PC-9 (cell line): Measurements from ENCODE around the gene C9orf153. TPM values are rescaled to one million over a fixed set of nuclear protein-coding genes. Genes with fewer than 3 reads are reported as not detected.

Experiments used
- BruUV-seq: library from RNA; stranded (reverse); fragments of 400-500 nt; replicated peaks from 2 replicates; lab custom pipeline; 2021; lab: Mats Ljungman, UMichigan
- CTCF ChIA-PET: fragments of 300-600 bp; sonication (Branson Sonifier 250); formaldehyde crosslinking; loops from one replicate; lab custom pipeline; 2022; ENCODE audit warnings: antibody characterized with exemption; lab: Charles Lee
- POLR2A ChIA-PET: fragments of 300-600 bp; sonication (Branson Sonifier 250); formaldehyde crosslinking; loops from one replicate; lab custom pipeline; 2022; ENCODE audit warnings: antibody characterized with exemption; ENCODE audit not compliant: unreplicated experiment; lab: Charles Lee
- DNase-seq, 2 experiments: peaks; one replicate each; pipeline versions ENCODE4 v3.0.0 to v3.0.0-alpha.2; 2015 to 2022; ENCODE audit warnings: mixed read lengths in 1 of 2
- H2AFZ ChIP-seq: fragments of 200-600 bp; sonication (generic); 2 replicates; pipeline ENCODE4 v1.8.1; 2017; ENCODE audit warnings: antibody characterized with exemption
- H3F3A ChIP-seq: fragments of 200-600 bp; sonication (generic); 2 replicates; pipeline ENCODE4 v1.8.1; 2017; ENCODE audit warnings: antibody characterized with exemption, mild to moderate bottlenecking, low read depth; ENCODE audit not compliant: insufficient read depth
- H3K27ac ChIP-seq: fragments of 200-600 bp; sonication (generic); 2 replicates; pipeline ENCODE4 v1.6.1; 2016; ENCODE audit warnings: mixed run types
- H3K27me3 ChIP-seq: fragments of 200-600 bp; sonication (generic); 2 replicates; pipeline ENCODE4 v1.6.1; 2016; ENCODE audit warnings: low read depth, mixed run types; ENCODE audit not compliant: insufficient read depth
- H3K36me3 ChIP-seq: fragments of 200-600 bp; sonication (generic); 2 replicates; pipeline ENCODE4 v1.6.1; 2016; ENCODE audit warnings: low read depth, mixed run types
- H3K4me1 ChIP-seq: fragments of 200-600 bp; sonication (generic); replicated peaks from 2 replicates; pipeline ENCODE4 v1.6.1; 2016; ENCODE audit warnings: mixed run types; ENCODE audit not compliant: insufficient read depth
- H3K4me2 ChIP-seq: fragments of 200-600 bp; sonication (generic); 2 replicates; pipeline ENCODE4 v1.6.1; 2017; ENCODE audit warnings: mixed run types
- H3K4me3 ChIP-seq: fragments of 200-600 bp; sonication (generic); 2 replicates; pipeline ENCODE4 v1.6.1; 2016; ENCODE audit warnings: mixed run types
- H3K79me2 ChIP-seq: fragments of 200-600 bp; sonication (generic); 2 replicates; pipeline ENCODE4 v1.6.1; 2017; ENCODE audit warnings: low read depth, mixed run types
- H3K9me2 ChIP-seq: fragments of 200-600 bp; sonication (generic); 2 replicates; pipeline ENCODE4 v1.8.1; 2017; ENCODE audit warnings: mild to moderate bottlenecking; ENCODE audit not compliant: insufficient read depth
- H3K9me3 ChIP-seq: fragments of 200-600 bp; sonication (generic); 2 replicates; pipeline ENCODE4 v1.8.1; 2016; ENCODE audit warnings: low read depth; ENCODE audit not compliant: insufficient read depth
- H4K20me1 ChIP-seq: fragments of 200-600 bp; sonication (generic); 2 replicates; pipeline ENCODE4 v1.8.1; 2017; ENCODE audit not compliant: insufficient read depth
- CTCF ChIP-seq: fragments of 200-600 bp; sonication (generic); conservative IDR thresholded peaks from 2 replicates; pipeline ENCODE4 v1.6.1; 2017; ENCODE audit warnings: mixed run types, antibody characterized with exemption, mild to moderate bottlenecking, moderate library complexity
- EZH2 ChIP-seq: fragments of 200-600 bp; sonication (generic); IDR thresholded peaks from 2 replicates; pipeline ENCODE4 v1.8.0; 2017; ENCODE audit warnings: antibody characterized with exemption, low read depth
- intact Hi-C: fragments of 100-400 bp; cut with micrococcal nuclease; formaldehyde crosslinking; loops from one replicate; pipeline ENCODE4 v1.10.0; 2022; ENCODE audit not compliant: unreplicated experiment
- total RNA-seq: library from RNA; stranded (reverse); gene quantifications from 2 replicates; pipeline ENCODE4 v1.2.3, GENCODE V29; 2021

Gene C9orf153
- total RNA-seq, 1 experiment from 2014 or later = 0.52 TPM

DNA sequence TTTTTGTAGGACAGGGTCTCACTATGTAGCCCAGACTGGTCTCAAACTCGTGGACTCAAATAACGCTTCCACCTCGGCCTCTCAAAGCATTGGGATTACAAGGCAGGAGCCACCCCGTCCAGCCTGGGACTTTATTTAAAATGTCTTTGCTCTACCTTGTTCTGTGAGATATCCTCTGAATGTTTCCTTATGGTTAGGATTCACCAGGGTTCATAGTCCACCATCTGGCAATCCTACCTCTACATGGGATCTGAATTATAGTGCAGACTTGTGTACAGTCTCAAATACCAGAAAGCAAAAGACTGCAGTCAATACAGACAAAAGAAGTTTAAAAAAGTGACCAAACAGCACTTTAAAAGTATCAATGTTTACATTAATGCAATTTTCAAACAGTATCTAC lies 12.8 kb upstream of the C9orf153 start:
- Histone ChIP-seq H3K79me2 (peaks cover 6% of the 10 kb centered on the region; the same call in 1 of the 2 replicates), H3K4me3 (no peak overlapping the region), H3K27me3 (no peaks in the 10 kb centered on the region), H3K9me2 (no peaks in the 10 kb centered on the region), H3F3A (no peaks in the 10 kb centered on the region; the same call in 1 of the 2 replicates), H3K9me3 (no peaks in the 10 kb centered on the region), H3K36me3 (peaks cover 13% of the 10 kb centered on the region), H4K20me1 (peaks cover 9% of the 10 kb centered on the region), H3K4me1 (no peaks in the 10 kb centered on the region), H3K27ac (no peak overlapping the region), H2AFZ (no peak overlapping the region), H3K4me2 (no peak overlapping the region)
- TF ChIP-seq CTCF = no peak
- no peak for TF ChIP-seq EZH2
- POLR2A ChIA-PET = no interaction called here
- BruUV-seq = no TSS peak
- CTCF ChIA-PET = no interaction called here
- no peak for DNase-seq
- intact Hi-C loops = no loop called here

GRCh38 chr9:86263876-86264275 lies 4.4 kb upstream of the C9orf153 start:
- Histone ChIP-seq H3K27ac (no peak overlapping the region), H3K4me2 (no peak overlapping the region), H2AFZ (no peak overlapping the region), H3K36me3 (0 out of 2 replicates have a peak, but pooled peaks cover 9% of the 10 kb centered on the region), H3K4me3 (no peak overlapping the region), H3F3A (no peaks in the 10 kb centered on the region; the same call in 1 of the 2 replicates), H3K9me3 (no peaks in the 10 kb centered on the region), H3K27me3 (no peaks in the 10 kb centered on the region), H3K79me2 (no peaks in the 10 kb centered on the region), H4K20me1 (peaks cover 5% of the 10 kb centered on the region), H3K4me1 (no peaks in the 10 kb centered on the region), H3K9me2 (no peaks in the 10 kb centered on the region)
- TF ChIP-seq EZH2 = no peak
- no peak for TF ChIP-seq CTCF
- intact Hi-C loops = no loop called here
- POLR2A ChIA-PET = no interaction called here
- BruUV-seq = no TSS peak
- no peak for DNase-seq
- CTCF ChIA-PET = no interaction called here

DNA sequence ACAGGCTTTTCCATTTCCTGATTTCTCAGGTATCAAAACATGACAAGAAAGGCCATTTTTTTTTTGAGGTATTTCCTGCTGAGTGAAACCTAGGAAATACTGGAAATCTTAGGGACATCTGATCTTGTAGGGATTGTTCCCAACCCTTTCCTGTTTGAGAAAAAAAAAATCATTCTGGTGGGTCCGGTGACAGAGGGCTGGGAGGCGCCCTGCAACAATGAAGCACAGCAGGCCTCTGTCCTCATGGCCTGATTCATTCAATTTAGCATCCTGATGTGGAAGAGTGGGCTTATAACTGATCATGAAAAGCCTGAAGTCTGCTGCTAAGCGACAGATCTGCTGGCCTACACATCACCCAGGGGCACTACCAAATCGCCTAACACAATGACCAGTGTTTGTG lies 3.0 kb upstream of the C9orf153 start:
- Histone ChIP-seq H3K9me3 (no peaks in the 10 kb centered on the region), H3F3A (no peaks in the 10 kb centered on the region; the same call in 1 of the 2 replicates), H3K9me2 (no peaks in the 10 kb centered on the region), H3K27ac (no peak overlapping the region), H3K4me2 (no peak overlapping the region), H3K79me2 (no peaks in the 10 kb centered on the region), H4K20me1 (peaks cover 5% of the 10 kb centered on the region; the same call in 1 of the 2 replicates), H2AFZ (no peak overlapping the region), H3K36me3 (0 out of 2 replicates have a peak, but pooled peaks cover 9% of the 10 kb centered on the region), H3K27me3 (no peaks in the 10 kb centered on the region), H3K4me1 (no peaks in the 10 kb centered on the region), H3K4me3 (no peak overlapping the region)
- no peak for TF ChIP-seq EZH2
- no peak for TF ChIP-seq CTCF
- no TSS peak for BruUV-seq
- ChIA-PET CTCF (no interaction called here), POLR2A (interaction anchor here (0.6 kb wide), 1 partner anchor 9 kb away, joined by 3 read pairs; no protein-coding TSS in a partner anchor)
- no peak for DNase-seq
- intact Hi-C loops = no loop called here
